Omental fat pad (tissue), 4 donors: ENCODE results near the gene DPEP3. TPM values are rescaled to one million over a fixed set of nuclear protein-coding genes. Genes with fewer than 3 reads are reported as not detected.
"Not testable (repeated sequence)": the region's sequence is repeated elsewhere in the genome, so short reads cannot be mapped to it uniquely, and the experiment has no call there.

Source experiments
- ATAC-seq: fragments of 150-250 bp; one replicate; pipeline ENCODE4 v1.9.1; 2016; ENCODE audit warnings: mild to moderate bottlenecking, moderate library complexity; ENCODE audit not compliant: low FRiP score
- DNase-seq: peaks from one replicate; pipeline ENCODE4 v3.0.0-alpha.2; 2019; ENCODE audit warnings: low spot score
- CTCF ChIP-seq, 3 donors: fragments of 450-650 bp; IDR thresholded peaks; one replicate each; pipeline ENCODE4 v1.5.1; 2016 to 2017; ENCODE audit warnings: antibody characterized with exemption in 3 of 3, mild to moderate bottlenecking in 3 of 3, moderate library complexity in 2 of 3
- total RNA-seq, 4 donors: library from RNA; depleted of rRNA; stranded (reverse); fragments of >200 nt; gene quantifications; one replicate each; pipeline ENCODE4 v1.1.0, GENCODE V29; 2016

DPEP3 gene
- total RNA-seq, 4 donors from 2014 or later: 0.24 to 0.63 TPM; not detected in 2

- no peak for TF ChIP-seq CTCF (IDR thresholded peaks at IDR 0.05)
- DNase-seq (no peak), ATAC-seq (no peak)
Observed at GRCh38 chr16:68000450-68000849, 20.2 kb upstream of the DPEP3 start.

- no peak for TF ChIP-seq CTCF (IDR thresholded peaks at IDR 0.05)
- no peak for ATAC-seq
- no peak for DNase-seq
Observed at GRCh38 chr16:67999985-68000384, 19.7 kb upstream of the DPEP3 start.

- ATAC-seq, DNase-seq: not testable (repeated sequence)
Observed at GRCh38 chr16:67998779-67999688, 18.7 kb upstream of the DPEP3 start, which contains the start of gene DPEP2. Gene DPEP2, minus strand, starts transcription at chr16:67999484. Its CDS starts 6,272 bp downstream, at chr16:67993212.

GRCh38 chr16:67998231-67998778, 18.0 kb upstream of the DPEP3 start:
- DNase-seq, ATAC-seq: not testable (repeated sequence)

- TF ChIP-seq CTCF (IDR thresholded peaks at IDR 0.05): no peak
- no peak for DNase-seq
Observed at GRCh38 chr16:67996666-67997065, 16.4 kb upstream of the DPEP3 start.

GRCh38 chr16:67995423-67995822, 15.1 kb upstream of the DPEP3 start:
- no peak for DNase-seq
- no peak for ATAC-seq
- no peak for TF ChIP-seq CTCF (IDR thresholded peaks at IDR 0.05)

More at GRCh38 chr16:67996666-67997065, 16.4 kb upstream of the DPEP3 start:
- no peak for ATAC-seq

- not testable (repeated sequence) for DNase-seq, ATAC-seq
Observed at GRCh38 chr16:67994040-67994408, 13.7 kb upstream of the DPEP3 start.

- ATAC-seq (peak; percentile 89), DNase-seq (peak; percentile 57)
- peak in 2 of 3 donors; percentile 88 to 98 for TF ChIP-seq CTCF (IDR thresholded peaks at IDR 0.05)
Observed at GRCh38 chr16:67993207-67994039, 13.1 kb upstream of the DPEP3 start.
